Stimulated activated CD4-positive, alpha-beta T cell treated with anti-CD3 and anti-CD28 coated beads, Interleukin-12 subunit alpha, Interleukin-12 subunit beta, amount 100 ng/mL, for 24 hours (primary cell): Measurements from ENCODE around the gene RNF103.

ENCODE experiments used
- DNase-seq, 2 experiments: peaks; one replicate each; pipeline ENCODE4 v3.0.0-alpha.2; 2020; ENCODE audit warnings: low read depth in 2 of 2

The RNF103 gene

DNA sequence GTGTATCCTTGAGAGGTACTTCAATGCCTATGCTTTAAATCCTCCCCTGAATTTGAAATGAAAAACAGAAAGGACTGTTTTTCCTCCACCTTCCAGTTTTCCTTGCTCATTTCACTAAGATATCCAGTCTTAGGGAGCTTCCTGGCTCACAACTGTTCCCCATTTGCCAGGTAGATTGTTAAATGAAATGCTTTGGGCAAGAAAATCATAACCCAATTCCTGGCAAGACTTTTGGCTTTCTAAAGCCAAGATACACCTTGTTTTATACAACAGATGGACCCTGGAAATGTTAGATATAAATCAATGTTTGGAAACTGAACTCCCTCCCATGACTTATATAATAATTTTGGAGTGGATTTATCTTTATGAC is 56.9 kb downstream of the RNF103 start:
- DNase-seq, result no peak

DNA sequence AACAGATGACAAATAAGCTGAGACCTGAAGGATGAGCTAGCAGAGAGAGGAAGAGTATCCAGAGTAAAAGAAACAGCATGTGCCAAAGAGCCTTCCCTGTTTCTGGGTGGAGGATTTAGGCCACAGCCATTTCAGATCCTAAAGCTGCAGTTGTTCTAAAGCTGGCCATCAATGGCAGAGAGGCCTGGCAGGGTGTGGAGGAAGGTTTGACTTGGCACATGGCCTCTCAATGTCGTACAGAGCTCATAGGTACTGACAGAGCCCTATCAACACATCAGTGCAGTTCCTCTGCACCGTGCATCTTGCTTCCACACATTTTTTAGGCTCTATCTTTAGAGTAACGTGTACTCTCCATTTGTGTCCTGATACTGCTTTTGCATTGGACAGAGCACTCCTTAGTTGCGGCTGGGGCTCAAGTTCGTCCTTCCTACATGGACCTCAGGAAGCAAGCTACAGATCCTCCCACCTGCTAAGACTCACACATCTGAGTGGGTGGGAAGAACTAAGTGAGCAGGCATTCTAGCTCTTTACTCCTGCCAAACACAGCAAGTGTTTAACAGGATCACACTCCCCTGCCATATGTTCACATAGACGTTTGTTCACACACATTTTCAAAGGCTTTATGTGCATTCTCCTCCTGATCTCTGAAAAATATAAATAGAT is 57.4 kb downstream of the RNF103 start:
- DNase-seq, result no peak

GRCh38 chr2:86563650-86564061 is 60.0 kb downstream of the RNF103 start:
- no peak for DNase-seq

- DNase-seq, result peak; percentile 92 to 93
These were observed 60.6 kb downstream of the RNF103 start, which contains the start of gene CHMP3 for GRCh38 chr2:86562922-86563649. CHMP3 (minus strand) TSS chr2:86563443; CDS start chr2:86563348, 95 bp downstream.

DNA sequence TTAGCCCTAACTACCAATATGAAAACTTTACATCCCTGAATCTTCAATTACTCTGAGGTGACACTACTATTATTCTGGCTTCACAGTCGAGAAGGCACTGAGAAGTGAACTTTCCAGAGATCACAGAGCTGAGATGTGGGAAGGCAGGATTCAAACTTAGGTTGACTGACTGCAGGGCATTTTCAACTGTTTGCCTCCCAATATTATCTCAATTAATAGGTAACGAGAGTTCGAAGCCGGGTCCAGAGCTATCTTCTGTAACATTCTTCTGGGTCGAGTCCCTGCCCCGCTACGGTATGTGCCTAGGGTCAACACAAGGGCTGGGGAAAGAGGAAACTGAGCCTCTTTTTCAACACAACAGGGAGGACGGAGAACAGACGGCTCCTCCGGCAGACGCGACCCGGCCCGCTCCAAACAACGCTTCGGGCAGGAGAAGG is 61.2 kb downstream of the RNF103 start:
- DNase-seq, result no peak

GRCh38 chr2:86557836-86558235 is 65.8 kb downstream of the RNF103 start:
- no peak for DNase-seq

- no peak for DNase-seq
These were observed 67.2 kb downstream of the RNF103 start for GRCh38 chr2:86556508-86556907.
